Thyroid gland (tissue), 4 donors: Measurements from ENCODE around the gene GDAP1L1.

Source experiments
- CTCF ChIP-seq, 6 experiments: fragments of 200-600 bp in 3 of 6; fragments of 450-650 bp in 3 of 6; sonication (generic) in 3 of 6; IDR thresholded peaks; one replicate each; pipeline ENCODE4 v1.5.1; 2016 to 2019; ENCODE audit warnings: antibody characterized with exemption in 6 of 6, mild to moderate bottlenecking in 2 of 6, inconsistent platforms in 1 of 6, moderate library complexity in 1 of 6
- POLR2A ChIP-seq, 2 donors: fragments of 450-650 bp; IDR thresholded peaks; one replicate each; pipeline ENCODE4 v1.6.1; 2017; ENCODE audit warnings: antibody characterized with exemption in 2 of 2, mild to moderate bottlenecking in 2 of 2, moderate library complexity in 1 of 2

GRCh38 chr20:44248410-44248759 lies 1.3 kb downstream of the GDAP1L1 start:
- TF ChIP-seq CTCF (IDR thresholded peaks at IDR 0.05) (no peak), POLR2A (IDR thresholded peaks at IDR 0.05) (no peak)
